ENCODE measurements around the gene TLCD3B.
"Not testable (repeated sequence)": the region's sequence is repeated elsewhere in the genome, so short reads cannot be mapped to it uniquely, and the experiment has no call there.

The TLCD3B gene

DNA sequence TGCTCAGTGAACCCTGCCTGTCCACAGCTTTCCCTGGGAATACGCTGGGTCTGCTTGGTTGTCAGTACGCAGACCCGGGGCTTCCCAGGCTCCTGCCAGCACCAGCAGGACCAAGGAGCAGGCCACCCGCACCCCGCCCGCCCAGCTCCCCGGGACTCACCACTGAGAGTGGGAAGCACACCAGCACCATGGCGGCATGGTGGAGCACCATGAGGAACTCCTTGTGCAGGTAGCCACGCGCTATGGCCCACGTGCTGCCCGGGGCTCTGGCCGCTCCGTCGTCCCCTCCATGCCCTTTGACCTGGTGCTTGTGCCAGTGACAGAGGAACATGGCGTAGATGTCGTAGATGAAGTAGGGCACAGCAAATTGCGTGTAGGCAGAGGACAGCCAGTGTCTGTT lies 4.6 kb downstream of the TLCD3B start:
- no peak for DNase-seq (ENCODE audit: low read depth in 1 of 2, low spot score in 1 of 2)

DNA sequence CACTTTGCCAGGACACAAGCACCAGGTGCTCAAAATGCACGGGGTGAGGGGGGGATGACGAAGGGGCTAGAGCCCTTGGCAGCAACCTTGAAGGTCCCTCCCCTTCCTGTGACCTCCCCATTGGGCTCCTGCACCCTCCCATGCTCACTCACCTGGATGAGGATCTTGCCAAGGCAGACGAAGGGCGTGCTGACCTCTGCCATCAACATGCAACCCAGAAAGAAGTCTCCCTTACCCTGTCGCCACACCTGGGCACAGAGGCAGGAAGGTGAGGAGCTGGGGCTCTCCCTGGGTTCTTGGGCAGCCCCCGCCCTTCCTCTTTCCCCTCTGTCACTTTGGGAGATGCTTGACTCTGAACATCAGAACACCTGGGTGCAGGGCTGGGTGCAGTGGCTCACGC lies 5.5 kb downstream of the TLCD3B start:
- DNase-seq (ENCODE audit: low read depth in 1 of 2, low spot score in 1 of 2) = no peak

DNA sequence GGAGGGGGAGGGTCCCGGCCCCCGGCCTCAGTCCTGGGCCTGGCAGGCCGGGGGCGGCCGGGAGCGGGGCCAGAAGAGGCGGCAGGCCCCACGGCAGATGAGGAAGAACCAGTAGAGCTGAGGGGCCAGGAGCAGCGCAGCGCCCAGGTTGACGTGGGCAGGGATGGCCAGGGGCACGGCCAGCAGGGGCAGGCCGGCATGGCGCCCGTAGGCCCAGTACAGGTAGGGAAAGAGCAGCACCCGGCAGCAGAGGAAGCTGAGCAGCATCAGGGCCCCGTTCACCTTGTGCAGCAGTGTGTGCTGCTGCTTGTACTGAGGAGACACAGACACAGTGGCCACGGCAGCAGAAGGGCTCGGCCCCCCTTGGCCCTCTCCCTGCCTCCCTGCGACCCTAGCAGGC lies 5.9 kb downstream of the TLCD3B start:
- DNase-seq (ENCODE audit: low read depth in 1 of 2, low spot score in 1 of 2) = no peak

DNA sequence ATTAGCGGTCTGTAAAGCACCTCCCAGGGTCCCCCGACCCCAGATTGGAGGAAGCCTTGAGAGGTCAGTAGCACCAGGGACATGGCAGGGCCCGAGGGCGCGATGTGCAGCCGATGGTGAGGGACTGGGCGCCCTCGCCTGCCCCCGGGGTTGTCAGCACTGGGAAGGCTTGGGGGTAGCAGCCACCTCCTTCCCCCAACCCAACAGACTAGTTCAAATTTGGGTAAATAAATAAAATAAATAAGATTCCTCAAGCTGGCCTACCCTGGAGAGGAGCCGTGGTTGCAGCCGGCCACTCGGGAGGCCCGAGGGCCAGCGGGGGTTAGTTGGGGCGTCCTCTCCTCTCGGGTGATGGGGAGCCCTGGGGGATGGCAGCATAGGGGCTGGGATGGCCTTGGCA lies 6.6 kb downstream of the TLCD3B start:
- no peak for DNase-seq (ENCODE audit: low read depth in 1 of 2, low spot score in 1 of 2)

DNA sequence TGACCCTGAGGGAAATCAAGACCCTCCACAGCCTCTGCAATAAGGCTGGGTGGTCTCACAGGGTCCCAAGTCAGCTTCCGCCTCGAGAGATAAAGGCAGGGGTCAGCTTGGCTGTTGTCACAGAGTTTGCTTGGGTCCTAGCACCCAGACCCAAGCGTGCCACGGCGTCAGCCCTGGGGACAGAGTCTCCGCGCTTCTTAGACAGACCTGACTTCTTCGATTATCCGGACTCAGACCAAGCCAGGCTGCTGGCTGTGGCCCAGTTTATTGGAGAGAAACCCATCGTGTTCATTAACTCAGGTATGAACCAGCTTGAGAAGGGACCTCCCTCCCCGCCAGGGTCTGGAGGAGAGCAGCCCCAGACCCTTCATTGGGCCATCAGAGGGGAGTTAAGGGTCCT lies 7.5 kb downstream of the TLCD3B start:
- DNase-seq (ENCODE audit: low read depth in 1 of 2, low spot score in 1 of 2) = no peak

DNA sequence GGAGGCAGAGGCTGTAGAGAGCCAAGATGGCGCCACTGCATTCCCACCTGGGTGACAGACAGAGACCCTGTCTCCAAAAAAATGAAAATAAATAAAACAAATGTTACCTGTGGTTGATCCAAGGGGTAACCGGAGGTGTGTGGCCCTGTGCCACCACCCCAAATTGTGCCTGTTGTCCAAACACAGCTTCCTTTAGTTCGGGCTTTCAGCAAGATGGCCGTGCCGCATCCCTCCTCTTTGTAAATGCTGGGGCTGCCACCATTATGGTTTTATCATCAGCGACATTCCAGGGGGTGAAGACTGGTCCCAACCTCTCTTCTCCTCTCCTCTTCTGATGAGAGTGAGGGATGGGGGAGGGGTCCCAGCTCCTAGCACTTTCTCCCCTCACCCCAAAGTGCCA lies 8.2 kb downstream of the TLCD3B start, which contains the start of gene C16orf92:
C16orf92 (plus strand) TSS at position 312 of the 400 bp plus-strand sequence. CDS start 143 bp downstream, outside the sequence.
- DNase-seq (ENCODE audit: low read depth in 1 of 2, low spot score in 1 of 2) = no peak

DNA sequence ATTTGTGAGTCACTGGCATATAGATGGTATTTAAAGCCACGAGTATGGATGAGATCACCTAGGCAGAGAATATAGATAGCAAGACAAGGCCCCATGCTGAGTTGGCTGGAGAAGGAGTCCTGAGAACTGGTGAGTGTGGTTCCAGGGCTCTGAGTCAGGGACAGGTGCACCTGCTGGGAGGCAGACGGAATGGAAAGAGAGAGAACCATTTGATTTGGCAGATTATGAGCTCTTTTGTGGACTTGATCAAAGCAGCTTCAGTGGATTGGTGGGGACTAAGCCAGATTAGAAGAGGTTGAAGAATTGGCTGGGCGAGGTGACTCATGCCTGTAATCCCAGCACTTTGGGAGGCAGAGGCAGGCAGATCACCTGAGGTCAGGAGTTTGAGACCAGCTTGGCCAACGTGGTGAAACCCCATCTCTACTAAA lies 12.3 kb downstream of the TLCD3B start:
- DNase-seq (ENCODE audit: low read depth in 1 of 2, low spot score in 1 of 2) = no peak

DNA sequence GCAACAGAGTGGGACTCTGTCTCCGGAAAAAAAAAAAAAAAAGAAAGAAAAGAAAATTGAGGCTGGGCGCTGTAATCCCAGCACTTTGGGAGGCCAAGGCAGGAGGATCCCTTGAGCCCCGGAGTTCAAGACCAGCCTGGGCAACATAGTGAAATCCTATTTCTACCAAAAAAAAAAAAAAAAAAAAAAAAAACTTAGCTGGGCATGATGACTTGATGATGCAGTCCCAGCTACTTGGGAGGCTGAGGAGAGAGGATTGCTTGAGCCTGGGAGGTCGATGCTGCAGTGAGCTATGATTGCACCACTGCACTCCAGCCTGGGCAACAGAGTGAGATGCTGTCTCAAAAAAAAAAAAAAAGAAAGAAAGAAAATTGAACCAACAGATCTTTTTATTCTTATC lies 13.1 kb downstream of the TLCD3B start:
- not testable (repeated sequence) for DNase-seq (ENCODE audit: low read depth in 1 of 2, low spot score in 1 of 2)

DNA sequence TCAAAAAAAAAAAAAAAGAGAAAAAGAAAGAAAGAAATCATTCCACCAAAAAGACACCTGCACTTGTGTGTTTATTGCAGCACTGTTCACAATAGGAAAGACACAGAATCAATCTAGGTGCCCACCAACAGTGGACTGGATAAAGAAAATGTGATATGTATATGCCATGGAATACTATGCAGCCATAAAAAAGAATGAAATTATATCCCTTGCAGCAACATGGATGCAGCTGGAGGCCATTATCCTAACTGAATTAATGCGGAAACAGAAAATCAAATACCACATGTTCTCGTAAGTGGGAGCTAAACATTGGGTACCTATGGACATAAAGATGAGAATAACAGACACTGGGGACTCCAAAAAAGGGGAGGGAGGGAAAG lies 13.8 kb downstream of the TLCD3B start:
- DNase-seq (ENCODE audit: low read depth in 1 of 2, low spot score in 1 of 2) = no peak

DNA sequence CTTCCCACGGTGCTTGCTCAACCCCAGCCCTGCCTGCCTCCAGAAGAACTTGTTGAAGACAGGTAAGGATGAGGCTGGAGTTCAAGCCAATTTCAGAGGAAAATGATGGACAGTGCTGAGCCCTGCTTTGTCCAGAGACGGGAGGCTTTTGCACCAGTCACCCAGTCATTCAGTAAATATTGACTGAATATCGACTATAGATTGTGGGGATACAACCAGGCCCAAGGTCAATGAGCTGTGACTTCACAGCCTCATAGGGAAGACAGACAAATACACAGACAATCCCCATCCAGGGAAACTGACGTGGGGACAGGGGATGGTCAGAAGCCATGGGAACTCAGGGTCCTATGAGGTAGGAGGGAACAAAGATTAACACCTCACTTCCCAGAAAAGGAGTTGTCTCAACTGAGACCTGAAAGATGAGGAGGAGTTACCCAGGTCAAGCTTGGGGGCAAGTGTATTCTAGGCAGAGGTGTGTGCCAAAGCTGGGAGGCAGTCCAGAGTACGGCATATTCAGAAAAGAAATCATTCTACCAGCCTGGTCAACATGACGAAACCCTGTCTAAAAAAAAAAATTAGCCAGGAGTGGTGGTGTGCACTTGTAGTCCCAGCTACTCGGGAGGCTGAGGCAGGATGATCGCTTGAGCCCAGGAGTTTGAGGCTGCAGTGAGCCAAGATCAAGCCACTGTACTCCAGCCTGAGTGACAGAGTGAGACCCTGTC lies 14.4 kb downstream of the TLCD3B start:
- DNase-seq (ENCODE audit: low read depth in 1 of 2, low spot score in 1 of 2) = no peak

DNA sequence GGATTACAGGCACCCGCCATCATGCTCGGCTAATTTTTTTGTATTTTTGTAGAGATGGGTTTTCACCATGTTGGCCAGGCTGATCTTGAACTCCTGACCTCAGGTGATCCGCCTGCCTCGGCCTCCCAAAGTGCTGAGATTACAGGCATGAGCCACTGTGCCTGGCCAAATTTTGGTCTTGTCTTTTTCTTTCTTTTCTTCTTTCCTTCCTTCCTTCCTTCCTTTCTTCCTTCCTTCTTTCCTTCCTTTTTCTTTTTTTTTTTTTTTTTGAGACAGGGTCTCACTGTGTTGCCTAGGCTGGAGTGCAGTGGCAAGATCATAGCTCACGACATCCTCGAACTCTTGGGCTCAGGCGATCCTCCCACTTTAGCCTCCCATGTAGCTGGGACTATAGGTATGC lies 15.6 kb downstream of the TLCD3B start:
- not testable (repeated sequence) for DNase-seq (ENCODE audit: low read depth in 1 of 2, low spot score in 1 of 2)

DNA sequence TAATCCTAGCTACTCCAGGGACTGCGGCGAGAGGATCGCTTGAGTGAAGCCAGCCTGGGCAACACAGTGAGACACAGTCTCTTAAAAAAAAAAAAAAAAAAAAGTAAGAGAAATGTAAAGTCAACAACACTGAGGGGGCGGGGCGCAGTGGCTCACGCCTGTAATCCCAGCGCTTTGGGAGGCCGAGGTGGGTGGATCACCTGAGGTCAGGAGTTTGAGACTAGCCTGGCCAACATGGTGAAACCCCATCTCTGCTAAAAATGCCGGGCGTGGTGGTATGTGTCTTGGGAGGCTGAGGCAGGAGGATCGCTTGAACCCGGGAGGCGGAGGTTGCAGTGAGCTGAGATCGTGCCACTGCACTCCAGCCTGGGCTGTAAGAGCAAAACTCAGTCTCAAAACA lies 18.5 kb downstream of the TLCD3B start:
- not testable (repeated sequence) for DNase-seq (ENCODE audit: low read depth in 1 of 2, low spot score in 1 of 2)

DNA sequence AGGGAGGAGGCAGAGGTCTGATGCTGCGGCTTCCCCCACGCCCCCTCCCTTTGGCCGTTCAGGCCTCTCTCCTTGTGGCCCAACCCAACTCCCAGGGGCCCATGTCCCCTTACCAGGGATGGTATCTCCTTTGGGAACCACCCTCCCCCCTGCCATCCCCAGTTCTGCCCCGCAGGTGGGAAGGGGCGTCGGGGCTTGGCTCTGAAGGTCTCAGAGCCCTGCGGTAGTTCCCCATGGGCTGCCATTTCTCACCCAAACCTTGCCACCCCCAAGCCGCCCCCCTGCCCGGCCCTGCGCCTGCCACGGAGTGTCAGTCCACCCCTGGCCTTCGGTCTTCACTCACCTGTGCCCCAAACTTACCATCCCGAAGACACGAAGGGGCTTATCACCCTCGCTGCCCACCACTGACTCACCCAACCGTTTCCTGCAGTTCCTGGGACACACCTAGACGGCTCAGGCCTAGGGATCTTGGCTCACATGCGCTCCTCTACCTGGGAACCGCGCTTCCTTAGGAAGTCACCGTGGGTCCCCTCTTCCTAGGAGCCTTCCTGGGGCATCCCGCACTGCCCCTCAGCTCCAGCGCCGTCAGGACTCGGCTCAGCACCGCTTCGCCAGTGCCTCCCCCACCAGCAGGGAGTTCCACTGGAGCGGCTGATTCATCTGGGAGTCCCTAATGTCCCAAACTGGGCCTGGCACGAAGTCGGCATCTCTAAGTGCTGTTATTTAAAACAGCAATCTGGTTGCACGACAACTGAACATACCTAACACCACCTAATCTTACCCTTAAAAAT lies 19.2 kb downstream of the TLCD3B start:
- DNase-seq (ENCODE audit: low read depth in 1 of 2, low spot score in 1 of 2) = no peak

DNA sequence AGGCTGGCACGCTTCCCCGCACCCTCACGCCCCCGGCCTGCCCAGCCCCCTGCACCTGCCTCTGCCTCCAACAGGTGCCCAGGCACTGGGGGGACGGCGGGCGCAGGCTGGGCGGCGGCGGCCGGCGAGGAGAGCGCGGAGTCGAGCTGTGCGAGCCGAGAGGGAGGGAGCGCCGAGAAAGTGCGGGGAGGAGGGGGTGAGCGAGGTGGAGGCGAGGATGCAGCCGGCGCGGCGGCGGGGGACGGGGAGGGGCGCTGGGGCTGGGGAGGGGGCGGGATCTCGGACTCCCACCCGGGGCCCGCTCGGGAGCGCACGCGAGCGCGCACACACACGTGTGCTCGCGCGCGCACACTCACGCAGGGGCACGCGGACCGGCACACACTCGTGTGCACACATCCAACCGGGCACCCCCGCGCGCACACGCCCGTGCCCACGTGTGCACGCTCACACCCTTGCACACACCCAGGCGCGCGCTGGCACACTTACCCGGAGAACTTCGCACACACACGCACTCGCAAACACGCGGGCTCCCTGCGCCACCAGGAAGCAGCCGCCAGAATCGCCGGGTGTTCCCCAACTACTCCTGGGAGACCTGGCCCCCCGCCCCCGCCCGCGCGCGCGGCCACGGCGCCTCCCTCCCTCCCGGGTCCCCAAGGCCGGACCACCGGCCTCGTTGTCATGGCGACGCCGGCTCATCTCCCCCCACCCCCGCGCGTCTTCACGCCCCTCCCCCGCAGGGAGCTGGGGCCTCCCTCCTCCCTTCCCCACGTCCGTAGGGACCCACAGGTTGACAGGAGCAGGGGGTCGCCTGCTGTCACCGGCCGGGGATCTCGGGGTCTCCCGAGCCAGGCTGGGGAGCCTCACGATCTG lies 20.0 kb downstream of the TLCD3B start, which contains the start of gene DOC2A:
DOC2A (minus strand) TSS at position 184 of the 870 bp plus-strand sequence. CDS start 805 bp downstream, outside the sequence.
- DNase-seq (ENCODE audit: low read depth in 1 of 2, low spot score in 1 of 2) = no peak

DNA sequence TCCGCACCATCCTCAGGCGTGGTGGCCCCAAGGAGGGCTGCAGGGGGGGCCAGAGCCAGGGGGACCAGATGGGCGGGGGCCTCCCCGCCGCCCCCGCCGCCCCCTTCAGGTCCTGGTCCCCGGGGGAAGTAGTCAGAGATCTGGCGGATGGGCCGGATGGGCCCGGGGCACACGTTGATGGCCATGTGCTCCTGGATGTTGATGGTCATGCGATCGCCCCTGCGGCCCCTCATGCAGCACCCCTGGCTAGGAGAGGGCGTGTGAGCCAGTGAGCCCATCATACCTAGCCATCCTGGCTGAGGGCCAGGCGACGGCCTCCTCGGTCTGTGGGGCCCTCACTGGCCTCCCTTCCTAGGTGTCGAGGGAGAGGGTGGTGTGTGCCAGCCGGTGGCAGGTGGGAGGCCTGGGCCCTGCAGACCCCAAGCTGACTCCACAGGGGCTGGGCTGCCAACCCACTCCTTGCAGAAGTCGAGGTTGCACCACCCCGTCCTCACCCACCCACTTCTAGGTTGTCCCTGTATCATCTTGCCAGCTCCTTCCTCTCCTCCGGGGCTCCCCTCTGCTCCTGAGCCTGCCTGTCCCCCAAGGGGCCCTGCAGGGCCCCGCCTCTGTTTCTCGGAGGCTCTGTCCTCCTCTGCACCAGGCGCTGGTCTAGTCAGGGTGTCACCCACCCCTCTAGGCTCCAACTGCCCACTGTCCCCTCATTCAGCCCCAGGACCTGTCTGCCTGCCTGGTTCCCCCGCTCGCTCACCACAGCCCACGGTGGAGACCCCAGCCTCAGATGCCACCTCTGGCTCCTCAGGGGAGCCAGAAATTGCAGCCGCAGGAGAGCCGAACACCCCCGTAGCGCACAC lies 20.9 kb downstream of the TLCD3B start:
- DNase-seq (ENCODE audit: low read depth in 1 of 2, low spot score in 1 of 2) = no peak

DNA sequence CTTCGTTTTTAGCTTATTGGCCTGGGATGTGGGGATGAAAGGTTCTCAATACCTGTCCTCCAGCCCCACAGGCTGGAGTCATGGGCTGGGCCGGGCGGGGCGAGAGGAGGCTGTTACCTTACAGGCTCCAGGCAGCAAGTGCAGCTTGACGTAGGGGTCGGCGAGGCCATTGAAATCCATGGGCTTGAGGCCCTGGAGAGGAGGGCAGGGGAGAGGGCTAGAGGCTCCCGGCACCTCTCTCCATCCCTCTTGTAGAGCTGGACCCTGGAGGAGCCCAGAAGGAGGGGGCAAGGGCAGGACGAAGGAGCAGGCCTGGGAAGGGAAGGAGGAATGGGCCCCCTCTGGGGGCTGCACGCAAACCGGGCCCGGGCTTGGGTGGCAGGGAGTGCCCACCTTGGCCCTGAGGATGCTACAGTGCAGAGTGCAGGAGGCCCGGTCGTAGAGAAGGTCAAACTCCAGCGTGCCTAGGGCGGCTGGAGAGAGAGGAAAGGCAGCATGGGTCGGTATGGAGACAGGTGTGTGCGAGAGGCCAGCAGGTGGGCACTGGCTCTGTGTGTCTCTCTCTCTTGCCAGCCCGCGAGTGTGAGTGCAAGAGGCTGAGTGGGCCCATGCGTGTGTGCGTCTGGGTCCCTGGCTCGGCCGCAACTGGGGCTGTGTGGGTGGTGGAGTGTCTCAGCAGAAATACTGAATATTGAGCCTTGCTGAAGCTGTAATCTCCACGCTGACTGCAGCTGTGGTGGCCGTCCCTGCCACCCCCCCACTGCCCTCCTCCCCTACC lies 21.8 kb downstream of the TLCD3B start:
- no peak for DNase-seq (ENCODE audit: low read depth in 1 of 2, low spot score in 1 of 2)

DNA sequence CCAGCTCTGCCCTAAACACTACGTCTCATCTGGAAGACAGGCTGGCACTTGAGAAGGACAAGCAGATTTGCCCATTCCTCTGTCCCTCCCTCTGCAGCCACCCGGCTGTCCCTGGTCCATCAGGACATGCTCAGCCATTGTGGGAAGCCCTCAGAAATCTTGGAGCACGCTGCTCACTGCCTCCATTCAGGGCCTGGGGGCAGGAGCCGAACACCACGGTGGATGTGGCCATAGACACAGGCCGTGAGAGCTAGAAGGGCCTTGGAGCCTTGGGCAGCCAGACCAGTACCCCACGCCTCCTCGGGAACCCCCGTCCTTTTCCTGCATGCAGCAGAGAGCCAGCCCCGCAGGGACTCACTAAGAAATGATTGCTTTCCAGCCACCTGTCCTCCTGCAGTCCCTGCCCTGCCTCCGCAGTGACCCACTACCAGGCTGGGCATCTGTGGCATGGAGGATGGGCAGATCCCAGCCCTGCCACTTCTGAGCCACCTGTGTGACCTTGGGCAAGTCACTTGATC lies 23.6 kb downstream of the TLCD3B start:
- DNase-seq (ENCODE audit: low read depth in 1 of 2, low spot score in 1 of 2) = no peak

DNA sequence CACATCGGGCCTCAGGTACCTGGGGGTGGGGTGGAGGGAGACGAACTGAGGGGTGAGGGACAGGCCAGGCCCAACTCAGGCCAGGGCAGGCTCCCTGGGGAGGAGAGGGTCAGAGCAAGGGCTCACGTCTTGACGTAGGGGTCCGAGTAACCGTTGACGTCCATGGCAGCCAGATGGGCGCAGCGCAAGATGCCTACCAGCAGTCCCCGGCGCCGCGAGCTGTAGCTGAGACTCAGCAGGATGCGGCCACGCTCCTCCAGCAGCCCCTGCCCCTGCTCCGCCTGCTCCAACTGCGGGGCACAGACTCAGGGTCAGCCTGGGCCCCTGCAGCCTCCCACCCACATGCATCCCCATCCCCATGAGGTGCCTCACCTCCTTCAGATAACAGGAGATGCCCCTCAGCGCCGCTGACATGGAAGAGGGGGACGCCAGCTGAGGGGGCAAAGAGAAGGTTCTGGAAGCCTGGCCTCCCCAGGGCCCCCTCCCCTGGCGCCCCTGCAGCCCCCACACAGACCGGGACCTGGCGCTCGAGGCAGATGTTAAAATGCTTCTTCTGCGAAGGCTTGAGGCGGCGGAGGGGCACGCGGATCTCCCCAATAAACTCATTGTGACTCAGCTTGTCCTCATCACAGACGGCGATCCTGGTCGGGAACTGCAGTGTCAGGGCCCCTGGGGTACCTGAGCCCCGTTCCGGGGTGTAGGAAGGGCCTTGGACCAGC lies 24.3 kb downstream of the TLCD3B start:
- DNase-seq (ENCODE audit: low read depth in 1 of 2, low spot score in 1 of 2) = no peak

DNA sequence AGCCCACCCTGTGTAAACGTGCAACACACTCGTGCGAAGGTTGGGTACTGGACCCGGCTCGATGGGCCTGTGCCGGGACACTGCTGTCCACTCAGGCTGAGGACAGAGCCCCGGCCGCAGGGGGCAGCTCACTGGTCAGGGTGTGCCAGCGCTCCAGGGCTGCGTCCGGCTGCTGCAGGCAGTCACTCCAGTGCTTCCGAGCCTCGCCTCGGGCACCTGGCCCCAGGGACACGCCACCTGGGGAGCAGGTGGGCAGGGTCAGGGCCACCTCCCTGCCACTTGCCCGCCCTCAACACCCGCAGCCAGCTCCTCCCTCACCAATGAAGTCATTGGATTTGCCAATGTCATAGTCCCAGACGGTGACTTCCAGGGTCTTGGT lies 25.0 kb downstream of the TLCD3B start:
- no peak for DNase-seq (ENCODE audit: low read depth in 1 of 2, low spot score in 1 of 2)
